HFFc6 (cell line): ENCODE measurements around the gene NTM. TPM values are rescaled to one million over a fixed set of nuclear protein-coding genes. Genes with fewer than 3 reads are reported as not detected.
"Not testable (repeated sequence)": the region's sequence is repeated elsewhere in the genome, so short reads cannot be mapped to it uniquely, and the experiment has no call there.

Experiments
- DNase-seq: peaks from one replicate; pipeline ENCODE4 v3.0.0-alpha.2; 2018
- H3K27ac Mint-ChIP-seq: 2 replicates; pipeline ENCODE4 v1.8.0; 2020; ENCODE audit warnings: mild to moderate bottlenecking, mixed read lengths
- H3K27me3 Mint-ChIP-seq: 2 replicates; pipeline ENCODE4 v1.8.0; 2021; ENCODE audit warnings: mild to moderate bottlenecking, moderate library complexity, mixed read lengths; ENCODE audit not compliant: insufficient read depth
- H3K36me3 Mint-ChIP-seq: 2 replicates; pipeline ENCODE4 v1.8.0; 2021; ENCODE audit warnings: low read depth, mixed read lengths
- H3K4me1 Mint-ChIP-seq: 2 replicates; pipeline ENCODE4 v1.8.0; 2020; ENCODE audit warnings: low read depth, mixed read lengths
- H3K4me3 Mint-ChIP-seq: 2 replicates; pipeline ENCODE4 v1.8.0; 2020; ENCODE audit warnings: mild to moderate bottlenecking, moderate library complexity, mixed read lengths
- H3K9me3 Mint-ChIP-seq: 2 replicates; pipeline ENCODE4 v1.8.0; 2020; ENCODE audit warnings: mild to moderate bottlenecking, mixed read lengths
- CTCF ChIP-seq: fragments of 200-600 bp; sonication (generic); IDR thresholded peaks from 2 replicates; pipeline ENCODE4 v1.5.0; 2021; ENCODE audit warnings: antibody characterized with exemption, mild to moderate bottlenecking
- total RNA-seq, 6 experiments: library from RNA; stranded (reverse); fragmentation: NEBNext Ultra II Directional; extraction: Animal tissue kit (Norgen Biotek cat#: 25700); gene quantifications; 2 replicates in 1 of 6; 3 replicates in 5 of 6; pipeline ENCODE4 v1.2.3, GENCODE V29; 2021

The NTM gene
- total RNA-seq, 6 experiments from 2014 or later, result 18.3 to 23.6 (median 21.7) TPM

- no peak overlapping the region for H3K4me3 Mint-ChIP-seq
- no peaks in the 10 kb centered on the region for H3K9me3 Mint-ChIP-seq
- peak; percentile 31 for DNase-seq
- no peak overlapping the region for H3K27ac Mint-ChIP-seq
- TF ChIP-seq CTCF, result peak; percentile 87
- H3K27me3 Mint-ChIP-seq, result no peaks in the 10 kb centered on the region; the same call in 1 of the 2 replicates
- no peaks in the 10 kb centered on the region for H3K36me3 Mint-ChIP-seq
- H3K4me1 Mint-ChIP-seq, result peaks cover 29% of the 10 kb centered on the region
Measured at GRCh38 chr11:132312701-132313111, 942.3 kb downstream of the NTM start.

GRCh38 chr11:132314911-132315455 is 944.6 kb downstream of the NTM start:
- H3K36me3 Mint-ChIP-seq, result no peaks in the 10 kb centered on the region
- no peak for DNase-seq
- H3K4me3 Mint-ChIP-seq, result no peak overlapping the region
- TF ChIP-seq CTCF, result no peak
- no peak overlapping the region for H3K27ac Mint-ChIP-seq
- H3K4me1 Mint-ChIP-seq, result peaks cover 42% of the 10 kb centered on the region
- no peaks in the 10 kb centered on the region for H3K9me3 Mint-ChIP-seq
- peaks cover 2% of the 10 kb centered on the region for H3K27me3 Mint-ChIP-seq

GRCh38 chr11:132315696-132316095 is 945.3 kb downstream of the NTM start:
- peaks cover 2% of the 10 kb centered on the region for H3K27me3 Mint-ChIP-seq
- no peaks in the 10 kb centered on the region for H3K9me3 Mint-ChIP-seq
- H3K4me1 Mint-ChIP-seq, result peaks cover 35% of the 10 kb centered on the region
- H3K36me3 Mint-ChIP-seq, result no peaks in the 10 kb centered on the region
- H3K27ac Mint-ChIP-seq, result no peak overlapping the region
- H3K4me3 Mint-ChIP-seq, result no peak overlapping the region
- no peak for DNase-seq
- TF ChIP-seq CTCF, result no peak

- peak; percentile 80 for DNase-seq
Measured at GRCh38 chr11:132318421-132319157, 948.2 kb downstream of the NTM start.

DNA sequence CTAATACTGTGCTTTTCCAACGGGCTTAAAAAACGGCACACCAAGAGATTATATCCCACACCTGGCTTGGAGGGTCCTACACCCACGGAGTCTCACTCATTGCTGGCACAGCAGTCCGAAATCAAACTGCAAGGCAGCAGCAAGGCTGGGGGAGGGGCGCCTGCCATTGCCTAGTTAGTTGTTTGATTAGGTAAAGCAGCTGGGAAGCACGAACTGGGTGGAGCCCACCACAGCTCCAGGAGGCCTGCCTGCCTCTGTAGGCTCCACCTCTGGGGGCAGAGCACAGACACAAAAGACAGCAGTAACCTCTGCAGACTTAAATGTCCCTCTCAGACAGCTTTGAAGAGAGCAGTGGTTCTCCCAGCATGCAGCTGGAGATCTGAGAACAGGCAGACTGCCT is 949.0 kb downstream of the NTM start:
- H3K9me3 Mint-ChIP-seq, H3K36me3 Mint-ChIP-seq, H3K27ac Mint-ChIP-seq, DNase-seq, H3K27me3 Mint-ChIP-seq, H3K4me3 Mint-ChIP-seq: not testable (repeated sequence)
- H3K4me1 Mint-ChIP-seq, result peaks cover 12% of the 10 kb centered on the region

More at GRCh38 chr11:132318421-132319157, 948.2 kb downstream of the NTM start:
- Mint-ChIP-seq H3K27me3 (peaks cover 2% of the 10 kb centered on the region), H3K36me3 (no peaks in the 10 kb centered on the region), H3K4me3 (no peak overlapping the region), H3K9me3 (no peaks in the 10 kb centered on the region), H3K27ac (no peak overlapping the region), H3K4me1 (peaks cover 12% of the 10 kb centered on the region)
- 0 out of 2 replicates have a peak, but pooled peaks have one; percentile 22 for TF ChIP-seq CTCF

DNA sequence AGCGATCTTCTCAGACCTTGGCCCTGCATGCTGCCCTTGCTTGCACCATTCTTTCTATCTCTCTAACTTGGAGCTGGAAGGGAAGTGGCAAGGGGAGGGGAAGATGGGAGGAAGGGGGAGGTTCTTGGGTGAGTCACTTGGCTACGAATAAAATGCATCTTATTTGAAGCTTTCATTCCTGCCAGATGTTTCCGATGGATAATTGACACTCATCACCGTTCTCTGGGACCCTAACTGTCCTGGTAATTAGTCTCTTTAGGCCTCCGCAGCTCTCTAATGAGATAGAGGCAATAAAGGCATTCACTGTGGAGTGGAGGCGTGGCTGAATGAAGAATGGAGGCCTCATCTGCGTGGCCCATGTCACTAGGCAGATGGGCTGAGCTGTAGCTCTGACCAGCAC is 960.1 kb downstream of the NTM start:
- no peak for TF ChIP-seq CTCF
- peaks cover 4% of the 10 kb centered on the region; the same call in 1 of the 2 replicates for H3K27me3 Mint-ChIP-seq
- no peak overlapping the region for H3K4me3 Mint-ChIP-seq
- H3K36me3 Mint-ChIP-seq, result no peaks in the 10 kb centered on the region
- no peaks in the 10 kb centered on the region for H3K9me3 Mint-ChIP-seq
- no peak for DNase-seq
- no peak overlapping the region for H3K27ac Mint-ChIP-seq
- peaks cover 8% of the 10 kb centered on the region for H3K4me1 Mint-ChIP-seq
